ENCODE measurements around the gene MADCAM1.

The MADCAM1 gene

DNA sequence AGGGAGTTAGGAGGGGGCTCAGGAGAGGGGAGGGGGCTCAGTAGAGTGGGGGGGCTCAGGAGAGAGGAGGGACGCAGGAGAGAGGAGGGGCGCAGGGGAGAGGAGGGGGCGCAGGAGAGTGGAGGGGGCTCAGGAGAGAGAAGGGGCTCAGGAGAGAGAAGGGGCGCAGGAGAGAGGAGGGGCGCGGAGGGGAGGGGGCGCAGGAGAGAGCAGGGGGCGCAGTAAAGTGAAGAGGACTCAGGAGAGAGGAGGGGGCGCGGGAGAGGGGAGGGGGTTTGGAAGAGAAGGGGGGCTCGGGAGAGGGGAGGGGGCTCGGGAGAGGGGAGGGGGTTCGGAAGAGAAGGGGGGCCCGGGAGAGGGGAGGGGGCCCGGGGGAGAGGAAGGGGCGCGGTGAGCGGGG is 700 bp downstream of the MADCAM1 start:
- TF ChIP-seq, protein P1, sequence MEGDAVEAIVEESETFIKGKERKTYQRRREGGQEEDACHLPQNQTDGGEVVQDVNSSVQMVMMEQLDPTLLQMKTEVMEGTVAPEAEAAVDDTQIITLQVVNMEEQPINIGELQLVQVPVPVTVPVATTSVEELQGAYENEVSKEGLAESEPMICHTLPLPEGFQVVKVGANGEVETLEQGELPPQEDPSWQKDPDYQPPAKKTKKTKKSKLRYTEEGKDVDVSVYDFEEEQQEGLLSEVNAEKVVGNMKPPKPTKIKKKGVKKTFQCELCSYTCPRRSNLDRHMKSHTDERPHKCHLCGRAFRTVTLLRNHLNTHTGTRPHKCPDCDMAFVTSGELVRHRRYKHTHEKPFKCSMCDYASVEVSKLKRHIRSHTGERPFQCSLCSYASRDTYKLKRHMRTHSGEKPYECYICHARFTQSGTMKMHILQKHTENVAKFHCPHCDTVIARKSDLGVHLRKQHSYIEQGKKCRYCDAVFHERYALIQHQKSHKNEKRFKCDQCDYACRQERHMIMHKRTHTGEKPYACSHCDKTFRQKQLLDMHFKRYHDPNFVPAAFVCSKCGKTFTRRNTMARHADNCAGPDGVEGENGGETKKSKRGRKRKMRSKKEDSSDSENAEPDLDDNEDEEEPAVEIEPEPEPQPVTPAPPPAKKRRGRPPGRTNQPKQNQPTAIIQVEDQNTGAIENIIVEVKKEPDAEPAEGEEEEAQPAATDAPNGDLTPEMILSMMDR (IDR thresholded peaks at IDR 0.05) = no peak
- H3K36me3 ChIP-seq (ENCODE audit: control insufficient read depth, insufficient read depth, low read length) = no peaks in the 10 kb centered on the region
- H3K27me3 ChIP-seq (ENCODE audit: control insufficient read depth, insufficient read depth, low read length) = no peaks in the 10 kb centered on the region
- H3K4me3 ChIP-seq (ENCODE audit: low read depth, low read length) = no peak overlapping the region
- peak overlapping the region; percentile 70 for H3K4me2 ChIP-seq (ENCODE audit: low read length)
- no peak overlapping the region for H3K27ac ChIP-seq
- no peak overlapping the region for H3K9ac ChIP-seq
- H3K79me2 ChIP-seq = no peaks in the 10 kb centered on the region
- no peak overlapping the region for H2AFZ ChIP-seq
- H3K9me3 ChIP-seq (ENCODE audit: control insufficient read depth, low read length) = no peaks in the 10 kb centered on the region
- peaks cover 2% of the 10 kb centered on the region for H3K4me1 ChIP-seq

DNA sequence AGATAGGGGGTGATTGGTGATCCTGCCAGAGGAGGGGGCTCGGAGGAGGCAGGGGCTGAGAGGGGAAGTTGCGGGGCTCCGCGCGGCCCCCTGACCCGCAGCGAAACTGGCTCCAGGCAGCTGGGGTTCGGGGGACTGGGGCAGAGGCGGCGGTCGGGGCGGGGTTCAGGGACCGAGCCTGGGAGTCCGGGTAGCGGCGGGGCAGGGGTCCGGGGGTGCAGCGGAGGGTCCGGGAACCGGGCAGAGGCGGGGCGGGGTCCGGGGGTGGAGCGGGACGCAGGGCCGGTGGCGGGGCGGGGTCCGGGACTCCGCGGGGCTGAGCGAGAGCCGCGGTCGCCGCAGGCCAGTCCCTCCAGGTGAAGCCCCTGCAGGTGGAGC is 1.2 kb downstream of the MADCAM1 start:
- peak overlapping the region; percentile 81 for H2AFZ ChIP-seq
- H3K9me3 ChIP-seq (ENCODE audit: control insufficient read depth, low read length) = no peaks in the 10 kb centered on the region
- H3K4me2 ChIP-seq (ENCODE audit: low read length) = peak overlapping the region; percentile 70
- no peaks in the 10 kb centered on the region for H3K36me3 ChIP-seq (ENCODE audit: control insufficient read depth, insufficient read depth, low read length)
- no peak overlapping the region for H3K27ac ChIP-seq
- no peaks in the 10 kb centered on the region for H3K27me3 ChIP-seq (ENCODE audit: control insufficient read depth, insufficient read depth, low read length)
- TF ChIP-seq, protein P1 (IDR thresholded peaks at IDR 0.05) = no peak
- H3K4me1 ChIP-seq = peaks cover 2% of the 10 kb centered on the region
- H3K79me2 ChIP-seq = no peaks in the 10 kb centered on the region
- peak overlapping the region; percentile 39 for H3K4me3 ChIP-seq (ENCODE audit: low read depth, low read length)
- no peak overlapping the region for H3K9ac ChIP-seq

DNA sequence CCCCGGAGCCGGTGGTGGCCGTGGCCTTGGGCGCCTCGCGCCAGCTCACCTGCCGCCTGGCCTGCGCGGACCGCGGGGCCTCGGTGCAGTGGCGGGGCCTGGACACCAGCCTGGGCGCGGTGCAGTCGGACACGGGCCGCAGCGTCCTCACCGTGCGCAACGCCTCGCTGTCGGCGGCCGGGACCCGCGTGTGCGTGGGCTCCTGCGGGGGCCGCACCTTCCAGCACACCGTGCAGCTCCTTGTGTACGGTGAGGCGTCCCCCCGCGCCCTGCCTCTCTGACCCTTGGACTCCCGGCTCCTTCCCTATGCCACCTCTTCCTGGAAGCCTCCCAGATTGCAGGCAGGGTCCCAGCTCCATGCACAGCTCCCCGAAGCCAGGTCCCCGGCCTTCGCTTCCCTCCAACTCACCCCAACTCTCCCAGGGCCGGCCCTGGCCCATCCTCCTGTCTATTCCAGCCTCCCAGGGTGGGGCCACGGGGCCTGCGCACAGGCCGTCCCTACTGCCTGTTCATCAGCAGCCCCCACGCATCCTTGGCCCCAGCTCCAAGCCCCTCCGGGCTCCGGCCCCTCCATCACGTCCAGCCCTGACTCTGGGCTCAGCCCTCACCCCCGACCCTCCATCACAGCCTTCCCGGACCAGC is 1.7 kb downstream of the MADCAM1 start:
- no peaks in the 10 kb centered on the region for H3K9me3 ChIP-seq (ENCODE audit: control insufficient read depth, low read length)
- H3K27me3 ChIP-seq (ENCODE audit: control insufficient read depth, insufficient read depth, low read length) = no peaks in the 10 kb centered on the region

DNA sequence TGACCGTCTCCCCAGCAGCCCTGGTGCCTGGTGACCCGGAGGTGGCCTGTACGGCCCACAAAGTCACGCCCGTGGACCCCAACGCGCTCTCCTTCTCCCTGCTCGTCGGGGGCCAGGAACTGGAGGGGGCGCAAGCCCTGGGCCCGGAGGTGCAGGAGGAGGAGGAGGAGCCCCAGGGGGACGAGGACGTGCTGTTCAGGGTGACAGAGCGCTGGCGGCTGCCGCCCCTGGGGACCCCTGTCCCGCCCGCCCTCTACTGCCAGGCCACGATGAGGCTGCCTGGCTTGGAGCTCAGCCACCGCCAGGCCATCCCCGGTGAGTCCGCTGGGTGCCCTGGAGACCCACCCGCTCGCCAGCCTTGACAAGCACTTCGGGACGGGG is 2.2 kb downstream of the MADCAM1 start:
- H3K27me3 ChIP-seq (ENCODE audit: control insufficient read depth, insufficient read depth, low read length) = no peaks in the 10 kb centered on the region
- H2AFZ ChIP-seq = peak overlapping the region; percentile 81
- H3K9ac ChIP-seq = peak overlapping the region; percentile 53
- no peaks in the 10 kb centered on the region for H3K36me3 ChIP-seq (ENCODE audit: control insufficient read depth, insufficient read depth, low read length)
- H3K27ac ChIP-seq = peak overlapping the region; percentile 1
- H3K4me2 ChIP-seq (ENCODE audit: low read length) = peak overlapping the region; percentile 70
- peaks cover 2% of the 10 kb centered on the region for H3K4me1 ChIP-seq
- H3K4me3 ChIP-seq (ENCODE audit: low read depth, low read length) = no peak overlapping the region
- no peaks in the 10 kb centered on the region for H3K9me3 ChIP-seq (ENCODE audit: control insufficient read depth, low read length)
- no peaks in the 10 kb centered on the region for H3K79me2 ChIP-seq
- TF ChIP-seq, protein P1 (IDR thresholded peaks at IDR 0.05) = no peak

More for the DNA sequence above, 1.7 kb downstream of the MADCAM1 start:
- peak overlapping the region; percentile 81 for H2AFZ ChIP-seq
- no peaks in the 10 kb centered on the region for H3K79me2 ChIP-seq
- H3K4me1 ChIP-seq = peaks cover 2% of the 10 kb centered on the region
- H3K4me2 ChIP-seq (ENCODE audit: low read length) = peak overlapping the region; percentile 70
- H3K27ac ChIP-seq = peak overlapping the region; percentile 1
- no peaks in the 10 kb centered on the region for H3K36me3 ChIP-seq (ENCODE audit: control insufficient read depth, insufficient read depth, low read length)
- peak overlapping the region; percentile 39 for H3K4me3 ChIP-seq (ENCODE audit: low read depth, low read length)
- H3K9ac ChIP-seq = peak overlapping the region; percentile 53
- TF ChIP-seq, protein P1 (IDR thresholded peaks at IDR 0.05) = no peak
